ENCODE data around the gene PLEKHD1. TPM values are rescaled to one million over a fixed set of nuclear protein-coding genes. Genes with fewer than 3 reads are reported as not detected.

PLEKHD1 gene
- total and polyA plus RNA-seq, 2 donors (not counting 1 experiment from before 2014, with no cell fraction given) = under 0.01 to 0.01 TPM

GRCh38 chr14:69530095-69530494 lies 45.6 kb downstream of the PLEKHD1 start:
- Histone ChIP-seq H4K20me1 (ENCODE audit: control insufficient read depth, extremely low read depth, insufficient read depth, low read length) (no peaks in the 10 kb centered on the region), H3K79me2 (ENCODE audit: control insufficient read depth, insufficient read depth, low read length) (no peaks in the 10 kb centered on the region), H3K4me1 (ENCODE audit: control insufficient read depth, extremely low read depth, insufficient read depth, low read length) (no peaks in the 10 kb centered on the region), H3K9ac (ENCODE audit: insufficient read depth, low read length) (no peak overlapping the region), H3K36me3 (ENCODE audit: control insufficient read depth, insufficient read depth, low read length) (no peaks in the 10 kb centered on the region), H3K4me2 (ENCODE audit: extremely low read depth, insufficient read depth, low read length) (no peak overlapping the region), H3K27me3 (ENCODE audit: control insufficient read depth, insufficient read depth, low read length) (peaks cover 31% of the 10 kb centered on the region), H3K27ac (ENCODE audit: insufficient read depth, low read length) (no peak overlapping the region), H3K4me3 (replicated peaks in 1 of 4; ENCODE audit: control extremely low read depth in 1 of 4, insufficient read depth in 1 of 4, low read depth in 3 of 4, low read length in 4 of 4) (no peak overlapping the region), H2AFZ (ENCODE audit: low read length) (no peak overlapping the region), H3K9me3 (ENCODE audit: control insufficient read depth, insufficient read depth, low read depth, low read length) (no peaks in the 10 kb centered on the region)
- DNase-seq (ENCODE audit: low read depth in 2 of 2) = no peak
- TF ChIP-seq, protein P1, sequence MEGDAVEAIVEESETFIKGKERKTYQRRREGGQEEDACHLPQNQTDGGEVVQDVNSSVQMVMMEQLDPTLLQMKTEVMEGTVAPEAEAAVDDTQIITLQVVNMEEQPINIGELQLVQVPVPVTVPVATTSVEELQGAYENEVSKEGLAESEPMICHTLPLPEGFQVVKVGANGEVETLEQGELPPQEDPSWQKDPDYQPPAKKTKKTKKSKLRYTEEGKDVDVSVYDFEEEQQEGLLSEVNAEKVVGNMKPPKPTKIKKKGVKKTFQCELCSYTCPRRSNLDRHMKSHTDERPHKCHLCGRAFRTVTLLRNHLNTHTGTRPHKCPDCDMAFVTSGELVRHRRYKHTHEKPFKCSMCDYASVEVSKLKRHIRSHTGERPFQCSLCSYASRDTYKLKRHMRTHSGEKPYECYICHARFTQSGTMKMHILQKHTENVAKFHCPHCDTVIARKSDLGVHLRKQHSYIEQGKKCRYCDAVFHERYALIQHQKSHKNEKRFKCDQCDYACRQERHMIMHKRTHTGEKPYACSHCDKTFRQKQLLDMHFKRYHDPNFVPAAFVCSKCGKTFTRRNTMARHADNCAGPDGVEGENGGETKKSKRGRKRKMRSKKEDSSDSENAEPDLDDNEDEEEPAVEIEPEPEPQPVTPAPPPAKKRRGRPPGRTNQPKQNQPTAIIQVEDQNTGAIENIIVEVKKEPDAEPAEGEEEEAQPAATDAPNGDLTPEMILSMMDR (conservative IDR thresholded peaks at IDR 0.05 in 1 of 2, IDR thresholded peaks at IDR 0.05 in 1 of 2; ENCODE audit: low read depth in 1 of 2, low read length in 2 of 2) = no peak
- no peak for TF ChIP-seq EZH2 (IDR thresholded peaks at IDR 0.05; ENCODE audit: low read length, missing control alignments)

DNA sequence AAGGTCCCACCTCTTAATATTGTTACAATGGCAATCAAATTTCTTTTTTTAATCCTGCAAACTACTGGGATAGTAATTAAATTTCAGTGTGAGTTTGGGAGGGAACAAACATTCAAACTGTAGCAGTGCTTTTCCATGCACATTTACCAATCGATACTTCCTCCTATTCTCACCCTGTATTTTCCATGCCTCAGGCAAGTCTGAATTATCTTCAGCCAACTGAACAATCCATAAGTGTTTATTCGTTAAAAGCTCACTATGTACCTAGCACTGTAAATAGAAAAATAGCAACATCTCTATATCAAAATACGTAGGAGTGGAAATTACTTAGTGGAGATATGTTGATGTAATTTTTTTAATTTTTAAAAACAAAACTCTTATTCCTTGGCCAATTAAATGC lies 46.6 kb downstream of the PLEKHD1 start:
- Histone ChIP-seq H3K36me3 (ENCODE audit: control insufficient read depth, insufficient read depth, low read length) (no peaks in the 10 kb centered on the region), H3K4me2 (ENCODE audit: extremely low read depth, insufficient read depth, low read length) (no peak overlapping the region), H3K79me2 (ENCODE audit: control insufficient read depth, insufficient read depth, low read length) (no peaks in the 10 kb centered on the region), H3K9ac (ENCODE audit: insufficient read depth, low read length) (no peak overlapping the region), H3K4me3 (replicated peaks in 1 of 4; ENCODE audit: control extremely low read depth in 1 of 4, insufficient read depth in 1 of 4, low read depth in 3 of 4, low read length in 4 of 4) (no peak overlapping the region), H3K27ac (ENCODE audit: insufficient read depth, low read length) (no peak overlapping the region), H3K4me1 (ENCODE audit: control insufficient read depth, extremely low read depth, insufficient read depth, low read length) (no peaks in the 10 kb centered on the region), H3K27me3 (ENCODE audit: control insufficient read depth, insufficient read depth, low read length) (peaks cover 31% of the 10 kb centered on the region), H4K20me1 (ENCODE audit: control insufficient read depth, extremely low read depth, insufficient read depth, low read length) (no peaks in the 10 kb centered on the region), H2AFZ (ENCODE audit: low read length) (no peak overlapping the region), H3K9me3 (ENCODE audit: control insufficient read depth, insufficient read depth, low read depth, low read length) (no peaks in the 10 kb centered on the region)
- no peak for DNase-seq (ENCODE audit: low read depth in 2 of 2)
- TF ChIP-seq EZH2 (IDR thresholded peaks at IDR 0.05; ENCODE audit: low read length, missing control alignments) = no peak
- TF ChIP-seq, protein P1 (conservative IDR thresholded peaks at IDR 0.05 in 1 of 2, IDR thresholded peaks at IDR 0.05 in 1 of 2; ENCODE audit: low read depth in 1 of 2, low read length in 2 of 2) = no peak

DNA sequence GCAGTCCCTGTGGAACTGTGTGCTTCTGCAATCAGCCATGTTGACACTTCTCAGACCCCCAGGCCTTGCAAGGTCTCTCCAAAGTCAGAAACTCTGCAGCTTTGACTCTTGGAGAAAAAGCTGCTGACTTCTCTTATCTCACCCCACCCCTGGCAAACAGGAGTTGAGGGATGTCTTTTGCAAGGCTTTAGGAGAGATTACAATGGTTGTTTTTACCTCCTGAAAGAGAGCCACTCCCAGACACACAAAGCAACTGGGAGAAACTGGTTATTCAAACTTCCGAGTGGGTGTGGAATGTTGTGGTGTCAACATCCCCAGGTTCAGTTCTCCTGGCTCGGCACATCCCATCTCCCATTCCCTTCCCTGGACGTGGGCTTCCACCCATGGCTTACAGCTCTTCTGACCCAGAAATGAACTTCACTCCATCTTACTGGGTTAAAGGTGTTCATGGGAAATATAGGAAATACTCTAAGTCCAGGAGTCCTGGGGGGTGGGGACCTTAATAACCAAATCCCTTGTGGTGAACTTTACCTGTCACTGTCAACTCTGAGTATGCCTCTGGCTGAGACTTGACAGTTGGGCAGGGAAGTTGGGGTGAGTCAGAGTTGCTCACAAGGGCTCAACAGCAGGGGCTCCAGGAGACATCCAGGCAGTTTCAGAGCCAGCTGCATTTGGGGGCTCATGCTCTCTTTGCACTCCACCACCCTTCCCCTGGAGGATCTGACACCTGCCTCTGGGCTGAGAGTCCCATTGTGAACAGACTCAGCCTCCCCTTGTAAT lies 48.2 kb downstream of the PLEKHD1 start:
- Histone ChIP-seq H4K20me1 (ENCODE audit: control insufficient read depth, extremely low read depth, insufficient read depth, low read length) (no peaks in the 10 kb centered on the region), H3K4me1 (ENCODE audit: control insufficient read depth, extremely low read depth, insufficient read depth, low read length) (no peaks in the 10 kb centered on the region), H3K9ac (ENCODE audit: insufficient read depth, low read length) (no peak overlapping the region), H3K4me3 (replicated peaks in 1 of 4; ENCODE audit: control extremely low read depth in 1 of 4, insufficient read depth in 1 of 4, low read depth in 3 of 4, low read length in 4 of 4) (no peak overlapping the region), H3K9me3 (ENCODE audit: control insufficient read depth, insufficient read depth, low read depth, low read length) (no peaks in the 10 kb centered on the region), H3K36me3 (ENCODE audit: control insufficient read depth, insufficient read depth, low read length) (no peaks in the 10 kb centered on the region), H2AFZ (ENCODE audit: low read length) (no peak overlapping the region), H3K79me2 (ENCODE audit: control insufficient read depth, insufficient read depth, low read length) (no peaks in the 10 kb centered on the region), H3K4me2 (ENCODE audit: extremely low read depth, insufficient read depth, low read length) (no peak overlapping the region), H3K27ac (ENCODE audit: insufficient read depth, low read length) (no peak overlapping the region), H3K27me3 (ENCODE audit: control insufficient read depth, insufficient read depth, low read length) (peaks cover 36% of the 10 kb centered on the region)
- TF ChIP-seq, protein P1 (conservative IDR thresholded peaks at IDR 0.05 in 1 of 2, IDR thresholded peaks at IDR 0.05 in 1 of 2; ENCODE audit: low read depth in 1 of 2, low read length in 2 of 2) = no peak
- TF ChIP-seq EZH2 (IDR thresholded peaks at IDR 0.05; ENCODE audit: low read length, missing control alignments) = no peak
- no peak for DNase-seq (ENCODE audit: low read depth in 2 of 2)

Measured in fibroblast of lung (primary cell).